HG02973 (cell line): ENCODE data around the gene MSL3B.

Source experiments
- ATAC-seq: cut with Tn5 transposase; IDR thresholded peaks from one replicate; pipeline ENCODE4 v1.9.1; 2021; ENCODE audit warnings: moderate library complexity; ENCODE audit not compliant: unreplicated experiment

The MSL3B gene

DNA sequence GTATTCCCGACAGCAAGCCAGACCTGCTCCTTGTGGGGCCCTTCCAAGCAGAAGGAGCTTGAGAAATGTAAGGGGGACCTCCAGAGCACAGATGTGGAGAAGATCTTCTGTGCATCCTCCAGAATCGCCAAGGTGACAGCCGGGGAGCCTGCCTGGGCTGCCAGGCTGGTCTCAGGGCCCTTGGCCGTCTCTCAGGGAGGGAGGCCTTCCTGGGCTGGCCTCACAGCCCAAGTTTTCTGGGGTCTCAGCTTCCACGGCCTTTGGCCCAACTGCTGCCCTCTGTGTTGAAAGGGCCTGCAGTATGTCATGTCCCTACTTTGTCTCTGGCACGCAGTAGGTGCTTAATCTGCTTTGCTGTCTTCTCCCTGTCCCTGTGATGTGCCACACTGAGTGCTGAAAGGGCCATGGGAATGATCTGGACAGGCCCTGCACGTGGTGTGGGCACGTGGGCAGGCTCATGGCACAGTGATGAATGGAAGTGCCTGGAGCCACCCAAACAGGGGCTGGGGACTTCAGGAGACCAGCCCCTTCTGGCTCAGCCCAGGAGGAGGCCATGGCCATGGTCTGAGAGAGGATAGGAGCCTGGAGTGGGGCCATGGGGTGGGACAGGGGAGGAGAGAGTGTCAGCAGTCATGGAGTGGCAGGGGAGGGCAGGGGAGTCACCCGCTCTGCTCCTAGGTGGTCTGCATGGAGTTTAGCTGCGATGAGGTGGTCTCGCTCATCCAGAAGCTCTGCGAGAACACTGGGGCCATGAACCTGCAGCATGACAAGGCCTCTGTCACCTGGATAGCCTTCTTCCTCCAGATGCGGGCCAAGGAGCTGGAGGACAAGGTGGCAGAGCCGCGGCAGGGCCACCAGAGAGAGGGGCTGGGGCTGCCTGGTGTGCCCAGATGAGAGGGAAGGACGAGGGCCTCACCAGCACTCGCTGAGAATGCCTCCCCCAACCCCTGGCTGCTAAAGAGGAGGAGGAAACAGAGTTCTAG is 49.3 kb downstream of the MSL3B start:
- no peak for ATAC-seq

- no peak for ATAC-seq
These were observed 50.1 kb downstream of the MSL3B start for GRCh38 chr2:233817995-233818638.

- no peak for ATAC-seq
These were observed 50.8 kb downstream of the MSL3B start for GRCh38 chr2:233817361-233817911.

- no peak for ATAC-seq
These were observed 51.4 kb downstream of the MSL3B start for GRCh38 chr2:233816771-233817170.

DNA sequence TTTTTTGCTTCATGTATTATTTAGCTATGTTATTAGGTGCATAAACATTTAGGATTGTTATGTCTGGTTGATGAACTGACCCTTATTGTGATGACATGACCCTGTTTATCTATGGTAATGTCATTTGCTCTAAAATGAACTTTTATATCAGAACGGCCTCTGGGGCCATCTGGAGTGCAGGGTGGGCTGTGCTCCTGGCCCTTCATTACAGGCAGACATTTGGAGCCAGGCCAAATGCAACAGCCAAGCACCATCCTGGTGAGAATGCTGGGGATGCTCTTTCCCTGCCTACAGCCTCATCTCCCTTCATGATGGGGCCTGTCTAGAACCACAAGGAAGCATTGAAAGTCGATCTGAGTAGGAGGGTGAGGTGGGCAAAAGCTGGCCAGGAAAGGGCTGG is 51.9 kb downstream of the MSL3B start:
- no peak for ATAC-seq

DNA sequence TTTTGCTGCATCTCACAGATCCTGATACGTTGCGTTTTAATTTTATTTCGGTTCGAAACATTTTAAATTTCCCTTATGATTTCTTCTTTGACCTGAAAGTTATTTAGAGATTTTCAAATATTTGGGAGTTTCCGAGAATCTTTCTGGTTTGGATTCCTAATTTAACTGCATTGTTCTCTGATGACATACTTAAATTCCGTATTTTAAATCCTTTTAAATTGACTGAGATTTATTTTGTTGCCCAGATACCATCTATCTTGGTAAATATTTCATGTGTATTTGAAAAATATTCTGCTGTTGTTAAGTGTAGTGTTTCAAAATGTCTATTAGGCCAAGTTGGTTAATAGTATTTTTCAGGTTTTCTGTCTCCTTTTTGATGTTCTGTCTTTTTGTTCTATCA is 52.3 kb downstream of the MSL3B start:
- no peak for ATAC-seq
